HG03575 (cell line): ENCODE measurements around the gene UAP1L1.

Experiments used
- ATAC-seq: cut with Tn5 transposase; IDR thresholded peaks from one replicate; pipeline ENCODE4 v1.9.1; 2021; ENCODE audit not compliant: unreplicated experiment, insufficient number of reproducible peaks, low FRiP score; ENCODE audit errors: extremely low read depth

The UAP1L1 gene

GRCh38 chr9:137084526-137084925 is 7.2 kb downstream of the UAP1L1 start:
- no peak for ATAC-seq

- no peak for ATAC-seq
These were observed 8.7 kb downstream of the UAP1L1 start for GRCh38 chr9:137085920-137086530.

- ATAC-seq, result peak; percentile 42
These were observed 9.5 kb downstream of the UAP1L1 start, which contains the start of gene MAN1B1 for GRCh38 chr9:137086531-137087408. MAN1B1 (plus strand) TSS chr9:137086985; CDS start chr9:137087000, 15 bp downstream.

GRCh38 chr9:137087409-137087925 is 10.2 kb downstream of the UAP1L1 start:
- ATAC-seq, result no peak

GRCh38 chr9:137088121-137088520 is 10.8 kb downstream of the UAP1L1 start:
- ATAC-seq, result no peak

GRCh38 chr9:137089232-137089947 is 12.1 kb downstream of the UAP1L1 start:
- no peak for ATAC-seq

- no peak for ATAC-seq
These were observed 18.6 kb downstream of the UAP1L1 start for GRCh38 chr9:137095664-137096517.

GRCh38 chr9:137096785-137097546 is 19.6 kb downstream of the UAP1L1 start:
- no peak for ATAC-seq

- ATAC-seq, result no peak
These were observed 20.6 kb downstream of the UAP1L1 start for GRCh38 chr9:137097761-137098462.

- no peak for ATAC-seq
These were observed 21.9 kb downstream of the UAP1L1 start for GRCh38 chr9:137099231-137099630.

- no peak for ATAC-seq
These were observed 26.1 kb downstream of the UAP1L1 start for GRCh38 chr9:137103206-137103999.

- ATAC-seq, result no peak
These were observed 28.7 kb downstream of the UAP1L1 start for GRCh38 chr9:137105814-137106661.

- ATAC-seq, result no peak
These were observed 29.4 kb downstream of the UAP1L1 start for GRCh38 chr9:137106662-137107250.

GRCh38 chr9:137107312-137107921 is 30.1 kb downstream of the UAP1L1 start:
- ATAC-seq, result no peak

GRCh38 chr9:137107982-137108381 is 30.7 kb downstream of the UAP1L1 start:
- ATAC-seq, result no peak
